WTC11 (cell line): ENCODE data around the gene ZNF223.

ENCODE experiments used
- CTCF ChIP-seq: fragments of 200-600 bp; IDR thresholded peaks from 2 replicates; pipeline ENCODE4 v1.8.0; 2022; ENCODE audit warnings: antibody characterized with exemption
- ZNF232 ChIP-seq: sonication (generic); formaldehyde crosslinking; IDR thresholded peaks from 2 replicates; pipeline ENCODE4 v1.8.0; 2022; ENCODE audit warnings: mild to moderate bottlenecking, missing genetic modification reagents

DNA sequence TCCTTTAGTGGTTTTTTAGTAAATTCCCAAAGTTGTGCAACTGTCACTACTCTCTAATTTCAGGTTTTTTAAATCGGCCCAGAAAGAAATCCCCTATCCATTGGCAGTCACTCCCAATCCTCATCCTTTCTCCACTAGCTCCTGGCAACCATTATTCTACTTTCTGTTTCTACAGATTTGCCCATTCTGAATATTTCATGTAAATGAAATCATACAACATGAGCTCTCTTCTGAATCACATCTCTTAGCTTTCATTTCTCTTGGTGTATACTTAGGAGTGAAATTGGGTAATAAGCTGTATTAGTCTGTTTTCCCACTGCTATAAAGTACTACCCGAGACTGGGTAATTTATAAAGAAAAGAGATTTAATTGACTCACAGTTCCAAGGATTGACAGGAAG, 9.7 kb upstream of the ZNF223 start:
- no peak for TF ChIP-seq CTCF
- no peak for TF ChIP-seq ZNF232 (CRISPR knock-in tag)
